Activated CD4-positive, alpha-beta memory T cell treated with anti-CD3 and anti-CD28 coated beads, Interleukin-2, amount 10 ng/mL, durations not matched to agents 7 days and 5 days (primary cell): Measurements from ENCODE around the gene CCDC148. TPM values are rescaled to one million over a fixed set of nuclear protein-coding genes. Genes with fewer than 3 reads are reported as not detected.
A peak's percentile ranks its signal among the peaks of the same experiment; 100 is the strongest.
"Not testable (repeated sequence)": the region's sequence is repeated elsewhere in the genome, so short reads cannot be mapped to it uniquely, and the experiment has no call there.

ENCODE experiments used
- CTCF ChIA-PET: fragments of 350-600 bp; sonication (Branson Sonifier 250); formaldehyde crosslinking; loops from one replicate; lab custom pipeline; 2021; ENCODE audit warnings: antibody characterized with exemption, inconsistent platforms; lab: Charles Lee
- POLR2A ChIA-PET: fragments of 350-600 bp; sonication (Branson Sonifier 250); formaldehyde crosslinking; loops from one replicate; lab custom pipeline; 2021; ENCODE audit warnings: antibody characterized with exemption; lab: Charles Lee
- DNase-seq: peaks from one replicate; pipeline ENCODE4 v3.0.0-alpha.2; 2020
- H3K27ac Mint-ChIP-seq: one replicate; pipeline ENCODE4 v1.8.0; 2021; ENCODE audit warnings: mild to moderate bottlenecking, mixed read lengths
- H3K27me3 Mint-ChIP-seq: one replicate; pipeline ENCODE4 v1.8.0; 2021; ENCODE audit warnings: mixed read lengths
- H3K36me3 Mint-ChIP-seq: one replicate; pipeline ENCODE4 v1.8.0; 2021; ENCODE audit warnings: low read depth, mixed read lengths
- H3K4me1 Mint-ChIP-seq: one replicate; pipeline ENCODE4 v1.8.0; 2021; ENCODE audit warnings: mixed read lengths
- H3K4me3 Mint-ChIP-seq: one replicate; pipeline ENCODE4 v1.8.0; 2021; ENCODE audit warnings: mild to moderate bottlenecking, mixed read lengths
- H3K9me3 Mint-ChIP-seq: one replicate; pipeline ENCODE4 v1.8.0; 2021; ENCODE audit warnings: mixed read lengths
- total RNA-seq, 2 experiments: library from RNA; stranded (reverse); gene quantifications; one replicate each; pipeline ENCODE4 v1.2.3, GENCODE V29; 2021

The CCDC148 gene
- total RNA-seq, 2 experiments from 2014 or later, result not detected

GRCh38 chr2:158474526-158475011 lies 18.0 kb upstream of the CCDC148 start:
- CTCF ChIA-PET, result interaction anchor here (1.4 to 2.2 kb wide), 2 partner anchors 10 to 11 kb away, joined by 4 read pairs; no protein-coding TSS in a partner anchor
- POLR2A ChIA-PET, result not testable (repeated sequence)
- H3K4me1 Mint-ChIP-seq, result peaks cover 13% of the 10 kb centered on the region

DNA sequence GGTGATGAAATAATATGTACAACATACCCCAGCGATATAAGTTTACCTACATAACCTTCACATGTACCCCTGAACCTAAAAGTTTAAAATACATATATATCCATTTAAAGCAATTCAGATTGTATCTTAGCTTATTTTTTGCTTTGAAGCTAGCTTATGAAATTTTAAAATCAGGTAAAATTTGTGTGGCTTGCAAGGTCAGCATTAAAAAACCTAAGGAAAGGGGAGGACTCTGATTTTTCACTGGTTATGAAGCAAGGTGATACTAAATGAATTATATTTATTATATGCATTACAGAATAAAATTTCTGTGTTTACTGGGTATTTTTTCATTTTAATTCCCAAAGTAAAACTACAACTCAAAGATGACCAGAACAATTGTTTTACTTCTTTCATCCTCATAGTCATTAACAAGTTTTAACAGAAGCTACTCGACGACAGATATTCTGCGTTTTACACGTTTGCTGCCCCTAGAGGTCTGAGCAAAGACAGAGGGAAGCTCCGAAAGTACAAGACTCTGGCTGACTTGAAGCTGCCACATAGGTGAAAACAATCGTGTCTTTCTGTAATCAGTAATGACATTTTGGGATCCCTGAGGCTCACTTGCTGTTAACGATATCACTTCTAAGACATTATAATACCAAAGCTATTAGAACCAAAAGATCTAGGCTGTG lies 17.3 kb upstream of the CCDC148 start:
- H3K27ac Mint-ChIP-seq, result no peak overlapping the region
- peaks cover 23% of the 10 kb centered on the region for H3K36me3 Mint-ChIP-seq
- ChIA-PET POLR2A (no interaction called here), CTCF (interaction anchor here (2.2 kb wide), 1 partner anchor 9 kb away, joined by 4 read pairs; no protein-coding TSS in a partner anchor)
- no peaks in the 10 kb centered on the region for H3K27me3 Mint-ChIP-seq
- H3K9me3 Mint-ChIP-seq, result no peaks in the 10 kb centered on the region
- peaks cover 13% of the 10 kb centered on the region for H3K4me1 Mint-ChIP-seq
- no peak overlapping the region for H3K4me3 Mint-ChIP-seq
- no peak for DNase-seq

More at GRCh38 chr2:158474526-158475011, 18.0 kb upstream of the CCDC148 start:
- H3K27ac Mint-ChIP-seq, H3K27me3 Mint-ChIP-seq, DNase-seq, H3K4me3 Mint-ChIP-seq, H3K9me3 Mint-ChIP-seq: not testable (repeated sequence)
- H3K36me3 Mint-ChIP-seq, result peaks cover 18% of the 10 kb centered on the region

DNA sequence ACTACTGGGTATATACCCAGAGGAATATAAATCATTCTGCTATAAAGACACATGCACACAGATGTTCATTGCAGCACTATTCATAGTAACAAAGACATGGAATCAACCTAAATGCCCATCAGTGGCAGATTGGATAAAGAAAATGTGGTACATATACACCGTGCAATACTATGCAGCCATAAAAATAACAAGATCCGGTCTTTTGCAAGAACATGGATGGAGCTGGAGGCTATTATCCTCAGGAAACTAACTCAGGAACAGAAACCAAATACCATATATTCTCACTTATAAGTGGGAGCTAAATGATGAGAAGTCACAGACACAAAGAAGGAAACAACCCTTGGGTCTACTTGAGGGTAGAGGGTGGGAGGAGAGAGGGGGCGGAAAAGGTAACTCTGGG lies 16.7 kb upstream of the CCDC148 start:
- Mint-ChIP-seq H3K4me1 (peaks cover 12% of the 10 kb centered on the region), H3K36me3 (peaks cover 23% of the 10 kb centered on the region)
- CTCF ChIA-PET, result interaction anchor here (2.2 kb wide), 1 partner anchor 8 kb away, joined by 4 read pairs; no protein-coding TSS in a partner anchor
- H3K9me3 Mint-ChIP-seq, H3K4me3 Mint-ChIP-seq, DNase-seq, H3K27ac Mint-ChIP-seq, H3K27me3 Mint-ChIP-seq, POLR2A ChIA-PET: not testable (repeated sequence)

GRCh38 chr2:158472829-158473228 lies 16.3 kb upstream of the CCDC148 start:
- not testable (repeated sequence) for H3K4me3 Mint-ChIP-seq

DNA sequence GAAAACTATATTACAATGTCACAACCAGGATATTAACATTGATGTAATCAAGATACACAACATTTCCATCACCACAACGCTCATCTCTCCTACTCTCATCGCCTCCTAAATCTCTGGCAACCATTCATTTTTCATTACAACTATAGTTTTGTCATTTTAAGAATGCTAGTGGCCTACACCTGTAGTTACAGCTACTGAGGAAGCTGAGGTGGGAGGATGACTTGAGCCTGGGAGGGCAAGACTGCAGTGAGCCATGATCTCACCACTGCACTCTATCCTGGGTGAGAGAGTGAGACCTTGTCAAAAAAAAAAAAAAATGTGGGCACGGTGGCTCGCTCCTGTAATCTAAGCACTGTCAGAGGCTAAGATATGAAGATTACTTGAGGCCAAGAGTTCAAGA lies 10.7 kb upstream of the CCDC148 start:
- Mint-ChIP-seq H3K4me3 (no peak overlapping the region), H3K9me3 (no peaks in the 10 kb centered on the region), H3K27me3 (no peaks in the 10 kb centered on the region), H3K27ac (no peak overlapping the region), H3K4me1 (peaks cover 2% of the 10 kb centered on the region), H3K36me3 (peaks cover 19% of the 10 kb centered on the region)
- POLR2A ChIA-PET, result no interaction called here
- DNase-seq, result no peak
- CTCF ChIA-PET, result no interaction called here

More at GRCh38 chr2:158472829-158473228, 16.3 kb upstream of the CCDC148 start:
- peaks cover 23% of the 10 kb centered on the region for H3K36me3 Mint-ChIP-seq
- H3K27me3 Mint-ChIP-seq, H3K4me1 Mint-ChIP-seq, POLR2A ChIA-PET, H3K9me3 Mint-ChIP-seq, H3K27ac Mint-ChIP-seq, DNase-seq, CTCF ChIA-PET: not testable (repeated sequence)

DNA sequence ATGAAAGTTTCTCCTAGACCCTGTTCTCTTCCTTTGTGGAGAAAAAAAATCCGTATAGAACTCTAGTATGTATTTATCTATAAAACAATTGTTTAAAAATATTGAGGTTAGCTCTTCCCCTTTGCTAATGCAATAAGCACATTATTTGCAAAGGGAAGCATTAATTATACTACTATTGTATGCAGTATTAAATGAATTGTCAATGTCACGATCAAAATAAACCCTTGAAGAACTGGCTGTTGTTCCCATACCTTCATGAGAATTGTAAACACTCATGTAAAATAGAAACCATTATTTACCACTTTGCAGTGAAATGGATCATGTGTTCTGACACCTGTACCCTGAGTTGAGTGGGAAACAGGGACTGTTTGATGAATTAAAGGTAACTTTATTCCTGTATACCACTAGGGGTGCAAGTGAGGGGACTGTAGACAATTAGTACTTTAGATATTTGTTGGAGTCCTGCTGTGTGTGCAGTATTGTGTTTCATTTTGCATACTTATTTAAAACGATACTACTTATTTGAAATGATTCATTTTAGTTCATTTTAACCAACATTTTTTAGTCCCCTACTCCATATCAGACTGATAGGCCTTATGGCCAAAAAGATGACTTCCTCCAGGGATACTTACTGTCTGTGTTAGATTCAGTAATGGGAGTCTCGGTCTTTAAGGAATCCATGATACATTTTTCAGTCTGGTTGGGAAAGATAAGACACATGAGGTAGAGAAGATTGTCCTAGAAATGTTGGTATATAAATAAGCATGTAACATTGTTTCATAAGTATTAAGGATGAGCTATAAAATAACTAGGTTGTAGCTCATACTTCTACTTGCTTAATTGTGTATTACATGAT lies 8.1 kb upstream of the CCDC148 start:
- Mint-ChIP-seq H3K27ac (no peak overlapping the region), H3K27me3 (no peaks in the 10 kb centered on the region), H3K4me3 (no peak overlapping the region), H3K9me3 (no peaks in the 10 kb centered on the region), H3K4me1 (peaks cover 10% of the 10 kb centered on the region), H3K36me3 (peaks cover 5% of the 10 kb centered on the region)
- ChIA-PET CTCF (interaction anchor here (0.7 to 1.7 kb wide), 4 partner anchors 9 to 290 kb away, joined by 3 to 4 read pairs (median 4); no protein-coding TSS in a partner anchor), POLR2A (no interaction called here)
- DNase-seq, result no peak

GRCh38 chr2:158463496-158464095 lies 7.0 kb upstream of the CCDC148 start:
- no peak overlapping the region for H3K27ac Mint-ChIP-seq
- no peaks in the 10 kb centered on the region for H3K36me3 Mint-ChIP-seq
- ChIA-PET CTCF (interaction anchor here (0.6 to 1.7 kb wide), 3 partner anchors 12 to 440 kb away, joined by 3 to 4 read pairs (median 4); no protein-coding TSS in a partner anchor), POLR2A (no interaction called here)
- H3K27me3 Mint-ChIP-seq, result peaks cover under 1% of the 10 kb centered on the region
- DNase-seq, result no peak
- peaks cover 19% of the 10 kb centered on the region for H3K4me1 Mint-ChIP-seq
- no peaks in the 10 kb centered on the region for H3K9me3 Mint-ChIP-seq
- no peak overlapping the region for H3K4me3 Mint-ChIP-seq

DNA sequence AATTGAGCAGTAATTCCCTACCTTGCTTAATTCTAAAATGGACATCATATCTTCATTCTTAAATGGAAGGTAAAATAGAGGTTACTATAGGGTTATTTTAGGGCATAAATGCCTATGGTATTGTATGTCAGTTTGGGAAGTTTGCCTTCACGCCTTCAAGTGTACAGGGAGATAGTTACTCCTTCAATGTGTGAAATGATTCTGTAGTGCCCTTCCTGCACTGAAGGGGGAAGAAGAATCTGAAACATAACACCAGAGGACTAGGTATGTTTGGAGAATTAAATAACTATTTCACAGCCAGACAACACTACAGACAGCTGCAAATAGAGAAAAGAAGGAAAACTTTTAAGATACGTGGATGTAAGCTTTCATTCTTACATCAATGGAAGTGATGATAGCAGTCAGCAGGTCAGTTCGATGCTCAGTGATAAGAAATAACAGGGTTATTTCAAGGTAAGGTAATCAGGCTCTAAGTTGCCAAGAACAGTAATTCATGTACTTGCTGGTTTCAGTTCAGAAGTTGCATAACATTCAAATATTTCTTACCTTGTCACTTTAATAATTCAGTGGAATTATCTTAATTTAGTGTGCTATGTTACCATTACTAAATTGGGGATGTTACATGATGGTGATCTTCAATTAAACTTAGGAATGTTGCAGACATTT lies 4.2 kb upstream of the CCDC148 start:
- H3K27me3 Mint-ChIP-seq, result peaks cover 5% of the 10 kb centered on the region
- peaks cover 32% of the 10 kb centered on the region for H3K4me1 Mint-ChIP-seq
- ChIA-PET CTCF (no interaction called here), POLR2A (no interaction called here)
- DNase-seq, result no peak
- H3K27ac Mint-ChIP-seq, result no peak overlapping the region
- peaks cover 3% of the 10 kb centered on the region for H3K36me3 Mint-ChIP-seq
- no peaks in the 10 kb centered on the region for H3K9me3 Mint-ChIP-seq
- no peak overlapping the region for H3K4me3 Mint-ChIP-seq

- ChIA-PET CTCF (no interaction called here), POLR2A (no interaction called here)
- peak overlapping the region; percentile 26 for H3K4me3 Mint-ChIP-seq
- H3K9me3 Mint-ChIP-seq, result no peaks in the 10 kb centered on the region
- peaks cover 3% of the 10 kb centered on the region for H3K36me3 Mint-ChIP-seq
- H3K4me1 Mint-ChIP-seq, result peaks cover 32% of the 10 kb centered on the region
- H3K27me3 Mint-ChIP-seq, result peaks cover 11% of the 10 kb centered on the region
- H3K27ac Mint-ChIP-seq, result no peak overlapping the region
- no peak for DNase-seq
These were observed 2.8 kb upstream of the CCDC148 start for GRCh38 chr2:158459161-158460003.

DNA sequence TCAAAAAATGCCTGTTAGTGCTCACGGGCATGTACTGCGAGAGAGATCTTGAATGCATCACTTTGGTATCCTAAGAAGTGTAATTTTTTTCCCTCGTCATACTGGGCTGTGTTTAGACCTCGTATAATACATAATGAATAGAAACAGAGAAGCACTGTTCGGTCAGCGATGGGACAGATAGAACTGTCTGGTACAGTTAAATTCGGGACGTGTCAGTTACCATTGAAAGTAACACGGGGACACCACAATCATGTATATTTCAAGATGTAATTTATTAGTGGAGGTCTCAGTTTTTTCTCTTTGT lies 2.0 kb upstream of the CCDC148 start:
- H3K36me3 Mint-ChIP-seq, result peaks cover 3% of the 10 kb centered on the region
- ChIA-PET CTCF (interaction anchor here (1.1 to 1.5 kb wide), 3 partner anchors 13 to 21 kb away, joined by 3 to 4 read pairs (median 3); no protein-coding TSS in a partner anchor), POLR2A (no interaction called here)
- no peaks in the 10 kb centered on the region for H3K9me3 Mint-ChIP-seq
- H3K4me1 Mint-ChIP-seq, result peaks cover 32% of the 10 kb centered on the region
- no peak for DNase-seq
- no peak overlapping the region for H3K27ac Mint-ChIP-seq
- peaks cover 19% of the 10 kb centered on the region for H3K27me3 Mint-ChIP-seq
- H3K4me3 Mint-ChIP-seq, result peak overlapping the region; percentile 91

DNA sequence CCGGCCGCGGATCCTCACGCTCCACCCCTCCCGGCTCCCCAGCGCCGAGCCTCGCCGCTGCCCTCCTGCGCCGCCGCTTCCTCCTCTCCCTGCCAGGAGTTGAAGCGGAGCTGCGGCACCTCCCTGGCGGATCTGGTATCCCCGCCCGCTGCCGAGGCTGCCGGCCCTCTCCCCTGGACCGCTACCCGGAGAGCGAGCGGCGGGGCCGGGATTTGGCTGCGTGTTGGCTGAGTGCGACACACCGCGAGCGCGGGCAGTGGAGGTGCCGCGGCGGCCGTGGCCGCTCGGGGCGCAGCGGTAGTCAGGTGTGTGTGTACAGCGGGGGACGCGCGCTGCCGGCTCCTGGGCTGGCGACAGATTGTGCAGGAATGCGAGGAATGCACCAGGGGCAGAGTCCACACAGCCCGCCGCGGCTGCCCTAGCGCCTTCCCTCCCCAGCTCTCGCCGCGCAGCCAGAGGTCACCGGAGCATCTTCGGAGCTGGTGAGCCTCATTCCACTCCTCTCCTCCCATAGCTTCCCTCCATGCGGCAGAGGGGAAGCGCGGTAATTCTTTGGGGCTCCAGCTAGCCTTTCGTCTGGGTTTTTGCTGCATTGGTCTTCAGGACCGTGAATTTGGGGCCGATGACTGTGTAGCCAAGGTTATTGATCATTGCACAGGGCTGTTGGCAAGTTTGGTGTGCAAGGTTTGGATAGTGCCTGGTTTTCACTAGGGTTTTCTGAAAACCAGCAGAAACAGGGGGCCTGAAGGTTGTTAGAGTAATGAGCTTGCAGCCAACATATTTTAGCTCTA lies 1.5 kb upstream of the CCDC148 start:
- H3K27ac Mint-ChIP-seq, result peak overlapping the region; percentile 76
- peaks cover 3% of the 10 kb centered on the region for H3K36me3 Mint-ChIP-seq
- ChIA-PET CTCF (interaction anchor here (1.1 to 1.5 kb wide), 3 partner anchors 13 to 22 kb away, joined by 3 to 4 read pairs (median 3); no protein-coding TSS in a partner anchor), POLR2A (interaction anchor here (1.3 kb wide), 1 partner anchor 582 kb away, joined by 3 read pairs; the partner anchor contains the start of gene ACVR1)
- H3K9me3 Mint-ChIP-seq, result no peaks in the 10 kb centered on the region
- DNase-seq, result no peak
- H3K4me3 Mint-ChIP-seq, result peak overlapping the region; percentile 91
- H3K4me1 Mint-ChIP-seq, result peaks cover 32% of the 10 kb centered on the region
- peaks cover 22% of the 10 kb centered on the region for H3K27me3 Mint-ChIP-seq
